Bronchial epithelial cell (primary cell): ENCODE measurements around the gene UBL4A. TPM values are rescaled to one million over a fixed set of nuclear protein-coding genes. Genes with fewer than 3 reads are reported as not detected.
A peak's percentile ranks its signal among the peaks of the same experiment; 100 is the strongest.
"Not testable (repeated sequence)": the region's sequence is repeated elsewhere in the genome, so short reads cannot be mapped to it uniquely, and the experiment has no call there.

Experiments used
- DNase-seq: peaks from one replicate; pipeline ENCODE4 v3.0.0-alpha.2; 2010; ENCODE audit warnings: low read depth
- FAIRE-seq: peaks from 2 replicates; lab custom pipeline; 2011; peaks lifted over from hg19 to GRCh38; lab: Jason Lieb, UNC
- H3K27me3 ChIP-seq: 2 replicates; pipeline ENCODE4 v1.5.1; 2011; ENCODE audit warnings: low read length; ENCODE audit not compliant: control insufficient read depth, insufficient read depth
- H3K36me3 ChIP-seq: 2 replicates; pipeline ENCODE4 v1.5.1; 2011; ENCODE audit warnings: low read length; ENCODE audit not compliant: control insufficient read depth, insufficient read depth
- H3K4me3 ChIP-seq: 2 replicates; pipeline ENCODE4 v1.5.1; 2011; ENCODE audit warnings: mild to moderate bottlenecking, low read depth, low read length, control low read depth
- CTCF ChIP-seq: IDR thresholded peaks from 2 replicates; pipeline ENCODE4 v1.5.1; 2011; ENCODE audit warnings: mild to moderate bottlenecking, moderate library complexity, low read length, control low read depth, inconsistent platforms; ENCODE audit not compliant: insufficient read depth, severe bottlenecking
- total RNA-seq: library from RNA; depleted of rRNA; stranded (reverse); fragments of >200 nt; gene quantifications from 2 replicates; pipeline ENCODE4 v1.2.1, GENCODE V29; 2014

The UBL4A gene
- total RNA-seq, 1 donor from 2014 or later: 59.2 TPM

- Histone ChIP-seq H3K4me3 (no peak overlapping the region), H3K27me3 (no peaks in the 10 kb centered on the region), H3K36me3 (peaks cover 3% of the 10 kb centered on the region)
- FAIRE-seq (no peak), DNase-seq (no peak)
- no peak for TF ChIP-seq CTCF
Measured at GRCh38 chrX:154506483-154507332, 20.3 kb upstream of the UBL4A start.

- TF ChIP-seq CTCF: no peak
- FAIRE-seq (no peak), DNase-seq (peak; percentile 67)
- no peak overlapping the region for H3K4me3 ChIP-seq
- peaks cover 3% of the 10 kb centered on the region for H3K36me3 ChIP-seq
- no peaks in the 10 kb centered on the region for H3K27me3 ChIP-seq
Measured at GRCh38 chrX:154505734-154506133, 19.3 kb upstream of the UBL4A start.

GRCh38 chrX:154502989-154503388 is 16.6 kb upstream of the UBL4A start:
- FAIRE-seq: no peak
- Histone ChIP-seq H3K4me3 (no peak overlapping the region), H3K27me3 (no peaks in the 10 kb centered on the region), H3K36me3 (no peaks in the 10 kb centered on the region)
- TF ChIP-seq CTCF: no peak
- DNase-seq: no peak

- Histone ChIP-seq H3K4me3 (no peak overlapping the region), H3K27me3 (no peaks in the 10 kb centered on the region), H3K36me3 (no peaks in the 10 kb centered on the region)
- DNase-seq (no peak), FAIRE-seq (no peak)
- no peak for TF ChIP-seq CTCF
Measured at GRCh38 chrX:154502098-154502497, 15.7 kb upstream of the UBL4A start.

- FAIRE-seq, DNase-seq: not testable (repeated sequence)
Measured at GRCh38 chrX:154501423-154501822, 15.0 kb upstream of the UBL4A start.

GRCh38 chrX:154496591-154497137 is 10.2 kb upstream of the UBL4A start:
- H3K36me3 ChIP-seq, H3K4me3 ChIP-seq, H3K27me3 ChIP-seq, FAIRE-seq, DNase-seq: not testable (repeated sequence)

More at GRCh38 chrX:154501423-154501822, 15.0 kb upstream of the UBL4A start:
- not testable (repeated sequence) for H3K27me3 ChIP-seq, H3K4me3 ChIP-seq, H3K36me3 ChIP-seq
